ENCODE measurements around the gene TOP3B. TPM values are rescaled to one million over a fixed set of nuclear protein-coding genes. Genes with fewer than 3 reads are reported as not detected.

Gene TOP3B
- total RNA-seq, 2 experiments from 2014 or later, result 82.6 to 98.7 TPM

DNA sequence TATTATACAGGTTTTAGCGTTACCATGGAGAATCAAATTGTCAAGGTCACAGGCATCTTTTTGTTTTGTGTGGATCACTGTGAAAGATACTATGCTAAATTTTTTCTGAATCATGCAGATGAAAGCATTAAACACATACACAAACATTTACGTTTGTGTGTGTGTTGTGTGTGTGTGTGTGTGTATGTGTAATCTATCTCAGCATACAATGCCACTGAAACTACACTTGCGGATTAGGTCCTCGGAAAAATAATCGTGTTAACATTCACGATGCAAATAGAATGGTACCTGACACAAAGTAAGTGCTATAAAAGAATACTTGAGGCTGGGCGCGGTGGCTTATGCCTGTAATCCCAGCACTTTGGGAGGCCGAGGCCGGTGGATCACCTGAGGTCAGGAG lies 41.9 kb upstream of the TOP3B start:
- peaks cover 77% of the 10 kb centered on the region for H3K4me1 ChIP-seq (ENCODE audit: insufficient read depth, low read length, poor library complexity, severe bottlenecking)
- POLR2A ChIA-PET, result no interaction called here

DNA sequence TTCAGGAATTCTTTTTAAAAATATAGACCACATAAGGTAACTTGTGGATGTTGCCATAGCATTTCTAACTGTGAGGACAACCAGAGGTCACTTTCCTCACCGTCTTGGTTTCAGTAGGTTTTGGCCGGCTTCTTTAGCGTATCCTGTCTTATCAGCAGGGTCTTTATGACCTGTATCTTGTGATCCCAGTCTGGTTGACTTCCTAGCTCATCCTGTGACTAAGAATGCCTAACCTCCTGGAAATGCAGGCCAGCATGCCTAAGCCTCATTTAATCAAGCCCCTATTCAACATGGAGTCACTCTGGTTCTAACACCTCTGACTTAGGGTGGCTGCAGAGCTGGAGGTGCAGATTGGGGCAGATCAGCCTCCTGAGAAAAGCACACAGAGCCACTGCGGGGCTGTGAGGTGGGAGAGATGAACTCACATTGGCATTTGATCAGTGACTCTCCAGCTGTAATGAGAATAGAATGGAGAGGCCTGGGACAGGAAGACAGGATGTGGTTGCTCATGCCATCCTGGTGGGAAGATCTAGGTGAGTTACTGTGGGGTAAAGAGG lies 41.1 kb upstream of the TOP3B start:
- BruUV-seq (replicated peaks), result no TSS peak
- peaks cover 67% of the 10 kb centered on the region for H3K36me3 ChIP-seq (ENCODE audit: insufficient read depth, low read length)
- H3K4me3 ChIP-seq (ENCODE audit: low read depth, low read length, poor library complexity, severe bottlenecking), result no peak overlapping the region
- DNase-seq (ENCODE audit: low spot score), result no peak
- H2AFZ ChIP-seq (ENCODE audit: low read length), result no peak overlapping the region
- peaks cover 69% of the 10 kb centered on the region for H3K4me1 ChIP-seq (ENCODE audit: insufficient read depth, low read length, poor library complexity, severe bottlenecking)
- peak overlapping the region; percentile 10 for H3K27ac ChIP-seq (ENCODE audit: low read depth, low read length, poor library complexity, severe bottlenecking)
- no peaks in the 10 kb centered on the region for H4K20me1 ChIP-seq (ENCODE audit: insufficient read depth, low read length)
- ChIA-PET POLR2A (interaction anchor here (0.7 kb wide), 1 partner anchor 35 kb away, joined by 3 read pairs; no protein-coding TSS in a partner anchor), CTCF (ENCODE audit: unreplicated experiment) (interaction anchor here (0.6 kb wide), 1 partner anchor 177 kb away, joined by 3 read pairs; no protein-coding TSS in a partner anchor)
- H3K79me2 ChIP-seq (ENCODE audit: insufficient read depth, low read depth, low read length), result peaks cover 21% of the 10 kb centered on the region
- no peak overlapping the region for H3K4me2 ChIP-seq (ENCODE audit: low read length)
- H3K9me2 ChIP-seq (ENCODE audit: insufficient read depth, low read length), result no peaks in the 10 kb centered on the region
- no peaks in the 10 kb centered on the region for H3K9me3 ChIP-seq (ENCODE audit: low read length)
- intact Hi-C loops (cut with micrococcal nuclease; ENCODE audit: unreplicated experiment), result loop anchor here (2.0 kb wide), 1 partner anchor 51 kb away; no protein-coding TSS in a partner anchor
- TF ChIP-seq EZH2phosphoT487 (IDR thresholded peaks at IDR 0.05; ENCODE audit: borderline replicate concordance, low read depth, low read length), result no peak
- TF ChIP-seq CTCF (conservative IDR thresholded peaks at IDR 0.05; ENCODE audit: low read length), result no peak

More for the DNA sequence above, 41.9 kb upstream of the TOP3B start:
- Histone ChIP-seq H3K9me3 (ENCODE audit: low read length) (no peaks in the 10 kb centered on the region), H2AFZ (ENCODE audit: low read length) (no peak overlapping the region), H3K79me2 (ENCODE audit: insufficient read depth, low read depth, low read length) (peaks cover 29% of the 10 kb centered on the region), H4K20me1 (ENCODE audit: insufficient read depth, low read length) (no peaks in the 10 kb centered on the region), H3K36me3 (ENCODE audit: insufficient read depth, low read length) (peaks cover 62% of the 10 kb centered on the region), H3K4me3 (ENCODE audit: low read depth, low read length, poor library complexity, severe bottlenecking) (no peak overlapping the region), H3K9me2 (ENCODE audit: insufficient read depth, low read length) (no peaks in the 10 kb centered on the region), H3K4me2 (ENCODE audit: low read length) (peak overlapping the region; percentile 98; the same call in 1 of the 2 replicates), H3K27ac (ENCODE audit: low read depth, low read length, poor library complexity, severe bottlenecking) (peak overlapping the region; percentile 93)
- CTCF ChIA-PET (ENCODE audit: unreplicated experiment), result no interaction called here
- intact Hi-C loops (cut with micrococcal nuclease; ENCODE audit: unreplicated experiment), result loop anchor here (2.0 kb wide), 1 partner anchor 52 kb away; no protein-coding TSS in a partner anchor
- no peak for DNase-seq (ENCODE audit: low spot score)
- TSS peak; percentile 6 for BruUV-seq (replicated peaks)
- TF ChIP-seq EZH2phosphoT487 (IDR thresholded peaks at IDR 0.05; ENCODE audit: borderline replicate concordance, low read depth, low read length), result no peak
- TF ChIP-seq CTCF (conservative IDR thresholded peaks at IDR 0.05; ENCODE audit: low read length), result no peak

GRCh38 chr22:22022947-22023534 lies 40.5 kb upstream of the TOP3B start:
- H3K79me2 ChIP-seq (ENCODE audit: insufficient read depth, low read depth, low read length), result peaks cover 15% of the 10 kb centered on the region
- no peak for TF ChIP-seq CTCF (conservative IDR thresholded peaks at IDR 0.05; ENCODE audit: low read length)
- no peak for TF ChIP-seq EZH2phosphoT487 (IDR thresholded peaks at IDR 0.05; ENCODE audit: borderline replicate concordance, low read depth, low read length)
- no peaks in the 10 kb centered on the region for H3K9me3 ChIP-seq (ENCODE audit: low read length)
- no TSS peak for BruUV-seq (replicated peaks)
- no peak for DNase-seq (ENCODE audit: low spot score)
- intact Hi-C loops (cut with micrococcal nuclease; ENCODE audit: unreplicated experiment), result no loop called here
- H3K4me2 ChIP-seq (ENCODE audit: low read length), result 0 out of 2 replicates have a peak overlapping the region, but pooled peaks have one; percentile 7
- H2AFZ ChIP-seq (ENCODE audit: low read length), result no peak overlapping the region
- peaks cover 63% of the 10 kb centered on the region for H3K4me1 ChIP-seq (ENCODE audit: insufficient read depth, low read length, poor library complexity, severe bottlenecking)
- no peak overlapping the region for H3K27ac ChIP-seq (ENCODE audit: low read depth, low read length, poor library complexity, severe bottlenecking)
- H4K20me1 ChIP-seq (ENCODE audit: insufficient read depth, low read length), result no peaks in the 10 kb centered on the region
- CTCF ChIA-PET (ENCODE audit: unreplicated experiment), result interaction anchor here (0.6 kb wide), 1 partner anchor 178 kb away, joined by 3 read pairs; no protein-coding TSS in a partner anchor
- H3K36me3 ChIP-seq (ENCODE audit: insufficient read depth, low read length), result peaks cover 73% of the 10 kb centered on the region
- H3K4me3 ChIP-seq (ENCODE audit: low read depth, low read length, poor library complexity, severe bottlenecking), result no peak overlapping the region
- POLR2A ChIA-PET, result interaction anchor here (1.6 kb wide), 1 partner anchor 20 kb away, joined by 3 read pairs; no protein-coding TSS in a partner anchor
- H3K9me2 ChIP-seq (ENCODE audit: insufficient read depth, low read length), result no peaks in the 10 kb centered on the region
